Fibroblast of peridontal ligament (primary cell): ENCODE results near the gene ZNF607.

Source experiments
- DNase-seq: peaks from one replicate; pipeline ENCODE4 v3.0.0-alpha.2; 2010; ENCODE audit errors: extremely low read depth

ZNF607 gene

DNA sequence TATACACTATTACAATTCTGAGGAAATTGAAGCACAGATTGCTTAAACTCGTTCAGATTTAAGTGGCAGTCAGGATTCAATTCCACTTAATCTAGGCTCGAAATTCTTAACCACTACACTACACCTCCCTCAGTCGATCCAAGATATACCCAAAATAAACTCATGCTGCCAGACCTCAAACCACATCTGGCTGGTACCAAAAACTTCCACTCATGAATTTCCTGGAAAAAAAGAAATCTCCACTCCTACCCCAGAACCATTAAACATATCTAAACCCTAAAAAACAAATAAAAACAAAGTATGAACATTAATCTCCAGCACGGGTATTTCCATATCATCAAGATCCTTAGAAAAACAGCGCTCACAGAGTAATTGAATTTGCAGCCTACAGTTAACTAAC, 65.4 kb downstream of the ZNF607 start:
- DNase-seq = peak; percentile 20
